Activated CD4-positive, alpha-beta T cell treated with anti-CD3 and anti-CD28 coated beads, Interleukin-2, amount 50 U/mL, for 24 hours (primary cell): Measurements from ENCODE around the gene EPYC.

ENCODE experiments used
- DNase-seq, 2 donors: peaks; one replicate each; pipeline ENCODE4 v3.0.0-alpha.2; 2020; ENCODE audit warnings: low read depth in 1 of 2, low spot score in 1 of 2

EPYC gene

GRCh38 chr12:90959032-90959431 lies 45.7 kb downstream of the EPYC start:
- no peak for DNase-seq

DNA sequence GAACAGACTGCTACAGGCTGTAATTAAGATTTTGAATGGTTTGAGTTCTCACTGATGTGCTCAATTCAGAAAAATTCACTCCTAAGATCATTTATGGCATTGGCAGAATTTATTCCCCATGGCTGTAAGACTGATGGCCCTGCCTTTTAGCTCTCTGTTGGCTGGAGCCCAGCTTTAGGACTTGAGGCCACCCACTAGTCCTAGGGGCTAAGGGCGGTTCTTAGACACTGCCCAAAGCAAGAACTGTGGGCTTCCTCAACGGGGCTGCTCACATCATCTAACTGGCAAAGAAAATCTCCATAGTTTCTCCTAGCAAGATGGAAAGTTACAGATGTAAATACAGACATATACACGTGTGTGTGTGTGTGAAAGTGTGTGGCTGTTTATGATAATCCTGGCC lies 46.4 kb downstream of the EPYC start:
- DNase-seq, result no peak

GRCh38 chr12:90954921-90955320 lies 49.9 kb downstream of the EPYC start, which contains the start of gene CCER1:
TSS of gene CCER1 (minus strand) at chr12:90955176. CDS start at chr12:90954742, 434 bp downstream.
- DNase-seq, result no peak

GRCh38 chr12:90954428-90954827 lies 50.3 kb downstream of the EPYC start:
- no peak for DNase-seq

DNA sequence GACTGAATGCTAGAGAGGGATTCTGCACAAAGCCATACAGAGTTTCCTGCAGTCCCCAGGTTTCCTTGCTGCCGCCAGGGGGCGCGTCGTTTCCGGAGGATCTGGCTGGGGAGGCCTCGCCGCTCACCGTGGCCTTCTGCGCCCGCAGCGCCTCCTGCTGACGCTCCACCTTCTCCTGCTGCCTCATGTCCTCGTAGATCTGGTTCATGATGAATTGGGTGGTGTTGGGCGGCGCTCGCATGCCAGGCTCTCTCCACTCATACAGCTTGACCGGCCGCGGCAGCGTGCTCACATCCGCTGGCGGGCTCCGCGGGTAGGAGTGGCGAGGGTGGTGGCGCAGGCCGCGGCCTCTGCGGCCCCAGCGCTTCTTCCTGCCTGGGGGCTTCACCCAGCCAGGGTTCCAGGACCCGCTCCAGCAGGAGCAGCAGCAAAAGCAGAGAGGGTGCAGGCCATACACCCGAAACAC lies 50.8 kb downstream of the EPYC start:
- no peak for DNase-seq

- DNase-seq, result no peak
These were observed 53.2 kb downstream of the EPYC start for GRCh38 chr12:90951432-90952105.

GRCh38 chr12:90947869-90948268 lies 56.9 kb downstream of the EPYC start:
- DNase-seq, result no peak

GRCh38 chr12:90945070-90945649 lies 59.6 kb downstream of the EPYC start:
- DNase-seq, result no peak

DNA sequence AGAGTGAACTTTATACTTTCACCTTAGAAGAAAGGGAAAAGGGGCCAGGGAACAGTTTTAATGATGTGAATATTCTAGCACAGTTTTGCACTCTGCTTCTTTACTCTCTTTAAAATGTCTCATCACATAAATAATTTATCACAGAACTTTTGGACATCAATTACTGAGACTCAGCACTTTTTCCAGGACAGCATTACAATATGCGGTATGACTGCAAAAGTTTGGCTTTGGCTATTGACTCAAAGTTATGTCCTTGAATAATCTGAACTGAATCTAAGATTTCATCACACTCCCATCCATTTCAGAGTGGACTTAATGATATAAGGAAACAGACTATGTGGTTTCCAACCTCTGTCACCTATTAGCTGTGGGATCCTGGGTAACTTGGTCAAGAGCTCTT lies 61.5 kb downstream of the EPYC start:
- DNase-seq, result no peak

- DNase-seq, result no peak
These were observed 63.8 kb downstream of the EPYC start for GRCh38 chr12:90940872-90941499.

DNA sequence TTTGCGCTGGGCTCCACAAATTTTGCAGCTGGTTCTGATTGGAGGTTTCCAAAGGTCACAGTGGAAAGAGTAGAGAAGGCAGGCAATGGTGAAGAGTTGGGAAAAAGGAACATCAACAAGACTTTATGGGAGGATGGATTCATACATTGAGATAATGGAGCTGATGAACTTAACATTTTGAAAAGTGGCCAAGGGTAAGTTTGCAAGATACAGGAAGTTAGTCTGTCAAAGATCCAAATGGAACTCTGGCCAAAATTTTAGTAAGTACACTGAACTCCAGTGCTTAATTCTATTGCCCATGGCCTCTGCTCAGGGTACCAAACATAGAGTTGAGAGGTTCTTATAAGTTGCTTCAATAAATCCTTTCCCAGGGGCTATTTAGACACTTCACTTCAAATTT lies 65.4 kb downstream of the EPYC start:
- no peak for DNase-seq

DNA sequence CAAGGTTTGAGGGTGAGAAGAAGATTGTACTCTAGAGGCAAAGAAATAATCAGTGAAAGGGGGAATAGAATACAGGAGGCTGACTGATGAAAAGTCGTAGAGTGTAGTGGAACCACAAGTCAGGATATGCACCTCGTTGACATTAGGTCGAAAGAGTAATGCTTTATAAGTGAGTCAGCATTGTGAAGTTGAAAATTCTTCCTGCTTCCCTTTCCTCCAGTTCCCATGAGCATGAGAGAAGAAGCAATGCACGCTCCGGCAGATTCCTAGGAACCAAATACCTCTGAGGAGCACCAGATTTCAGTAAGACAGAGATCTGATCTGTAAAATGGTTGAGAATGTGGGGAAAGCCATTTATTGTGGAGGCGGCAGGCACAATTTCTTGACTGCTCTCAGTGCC lies 66.3 kb downstream of the EPYC start:
- no peak for DNase-seq

DNA sequence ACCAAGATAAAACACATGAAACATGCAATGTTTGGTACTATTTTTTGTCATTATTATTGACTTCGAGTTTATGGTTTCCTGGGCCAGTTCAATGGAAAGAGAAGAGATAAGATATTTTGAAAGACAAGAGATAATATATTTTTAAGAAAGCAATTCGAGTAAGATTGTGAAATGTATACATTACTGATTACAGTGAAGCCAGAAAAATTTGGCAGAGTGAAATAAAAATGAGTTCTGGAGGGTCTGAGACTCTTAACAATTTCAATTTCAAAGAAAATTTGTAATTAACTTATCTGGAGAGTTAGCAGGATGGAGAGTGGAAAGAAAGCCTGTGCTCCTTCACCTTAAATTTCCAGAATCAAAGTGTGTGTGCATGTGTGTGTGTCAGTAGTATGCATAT lies 67.1 kb downstream of the EPYC start:
- no peak for DNase-seq

DNA sequence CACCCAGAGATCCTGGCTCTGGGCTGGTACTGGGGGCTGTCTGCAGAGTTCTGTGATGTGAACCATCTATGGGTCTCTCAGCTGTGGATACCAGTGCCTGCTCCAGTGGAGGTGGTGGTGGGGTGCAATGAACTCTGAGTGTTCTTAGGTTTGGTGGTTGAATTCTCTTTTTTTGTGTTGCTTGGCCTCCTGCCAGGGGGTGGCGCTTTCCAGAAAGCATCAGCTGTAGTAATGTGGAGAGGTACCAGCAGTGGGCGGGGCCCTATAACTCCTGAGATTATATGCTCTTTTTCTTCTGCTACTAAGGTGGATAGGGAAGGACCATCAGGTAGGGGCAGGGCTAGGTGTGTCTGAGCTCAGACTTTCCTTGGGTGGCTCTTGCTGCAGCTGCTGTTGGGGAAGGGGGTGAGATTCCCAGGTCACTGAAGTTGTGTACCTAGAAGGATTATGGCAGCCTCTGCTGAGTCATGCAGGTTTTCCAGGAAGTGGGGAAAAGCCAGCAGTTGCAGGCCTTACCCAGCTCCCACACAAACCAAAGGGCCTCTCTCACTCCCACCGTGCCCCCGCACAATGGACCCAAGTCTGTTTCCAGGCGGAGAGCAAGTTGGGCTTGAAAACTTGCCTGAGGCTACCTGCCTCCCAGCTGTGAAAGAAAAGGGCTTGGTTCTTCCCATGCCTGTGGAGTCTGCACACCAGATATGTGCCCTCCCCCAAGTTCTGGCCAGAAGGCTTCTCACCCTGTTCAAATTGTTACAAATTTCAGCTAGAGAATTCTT lies 68.4 kb downstream of the EPYC start:
- no peak for DNase-seq

DNA sequence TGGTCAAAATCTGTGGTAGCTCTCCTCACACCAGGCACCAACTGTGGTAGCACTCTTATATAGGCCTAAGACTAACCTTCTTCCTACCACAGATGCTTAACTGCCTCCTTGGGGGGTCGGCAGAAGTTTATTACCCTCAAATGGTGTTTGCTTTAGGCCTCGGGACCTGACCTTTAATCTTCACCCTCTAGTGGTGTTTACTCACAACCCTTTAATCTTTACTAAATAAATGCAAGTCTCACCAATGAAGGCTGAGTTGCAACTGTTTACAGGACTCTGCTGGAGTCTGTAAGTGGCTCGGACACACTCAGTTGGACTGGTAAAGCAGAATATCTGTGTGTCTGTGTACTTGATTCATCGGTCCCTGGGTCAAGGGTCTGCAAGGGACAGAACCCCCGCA lies 79.2 kb downstream of the EPYC start:
- DNase-seq, result no peak

DNA sequence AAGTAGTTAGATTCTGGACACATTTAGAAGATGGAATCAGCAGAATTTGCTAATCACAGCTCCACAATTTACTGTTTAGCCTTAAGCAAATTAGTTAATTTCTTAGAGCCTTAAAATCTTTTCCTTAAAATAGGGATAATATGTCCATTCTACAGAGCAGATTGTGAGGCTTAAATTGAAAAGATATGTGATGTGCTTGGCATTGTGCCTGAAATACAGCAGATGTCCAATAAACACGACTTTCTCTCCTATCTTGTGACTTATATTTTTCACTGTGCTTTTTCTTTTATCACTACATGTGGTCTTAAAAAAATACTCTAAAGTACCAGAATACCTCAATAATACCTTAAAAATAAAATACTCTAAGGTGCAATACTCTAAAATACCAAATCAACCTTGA lies 80.4 kb downstream of the EPYC start:
- no peak for DNase-seq

DNA sequence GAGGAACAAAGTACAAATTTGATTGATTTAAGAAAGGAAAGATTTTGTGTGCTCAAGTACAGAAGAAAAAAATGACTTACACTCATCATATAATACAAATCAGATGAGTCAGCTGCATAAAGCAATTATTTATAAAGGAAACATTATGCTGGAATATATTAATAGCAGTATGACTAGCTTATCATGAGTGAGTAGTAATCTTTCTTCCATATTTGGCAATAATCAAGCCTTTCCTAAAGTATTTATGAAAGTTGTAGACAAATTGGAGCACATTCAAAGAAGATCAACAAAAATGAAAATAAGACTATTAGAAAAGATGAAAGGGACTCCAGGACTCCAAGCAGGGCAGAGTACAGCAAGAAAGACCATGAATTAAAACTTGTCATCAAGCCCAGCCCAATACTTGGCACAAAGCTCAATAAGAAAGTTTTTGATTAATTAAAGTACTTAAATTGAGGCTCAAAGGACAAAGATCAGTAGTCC lies 82.6 kb downstream of the EPYC start:
- no peak for DNase-seq

GRCh38 chr12:90921536-90921935 lies 83.2 kb downstream of the EPYC start:
- no peak for DNase-seq

GRCh38 chr12:90920222-90920621 lies 84.5 kb downstream of the EPYC start:
- DNase-seq, result no peak

- no peak for DNase-seq
These were observed 87.3 kb downstream of the EPYC start for GRCh38 chr12:90917431-90917830.

DNA sequence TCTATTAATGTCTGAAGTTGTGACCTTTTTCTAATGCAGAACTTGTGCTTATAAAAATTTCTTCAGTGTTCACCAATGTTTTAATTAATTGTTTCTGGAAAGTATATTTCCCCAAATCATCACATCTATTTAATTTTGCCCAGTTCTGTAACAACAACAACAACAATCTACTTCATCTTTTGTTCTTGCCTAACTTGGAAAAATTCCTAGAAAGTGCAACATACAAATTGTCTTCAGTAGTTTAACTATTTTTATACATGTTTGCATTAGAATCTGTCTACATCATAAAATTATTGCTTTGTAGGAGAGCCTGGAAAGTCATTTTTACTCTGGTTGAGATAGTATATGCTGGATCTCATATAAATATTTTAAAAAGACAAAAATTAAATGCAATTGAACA lies 88.3 kb downstream of the EPYC start:
- no peak for DNase-seq

GRCh38 chr12:90915353-90915752 lies 89.4 kb downstream of the EPYC start:
- DNase-seq, result no peak
